Fibroblast of lung (primary cell): ENCODE results near the gene PLXNA4.

Experiments
- CTCF ChIP-seq, 2 donors: IDR thresholded peaks in 1 of 2; conservative IDR thresholded peaks in 1 of 2; 1 replicate in 1 of 2; 2 replicates in 1 of 2; pipeline ENCODE4 v1.5.1; 2011 to 2012; ENCODE audit warnings: low read length in 2 of 2, control low read depth in 1 of 2, inconsistent platforms in 1 of 2, low read depth in 1 of 2, mild to moderate bottlenecking in 1 of 2
- EZH2 ChIP-seq: IDR thresholded peaks from 2 replicates; pipeline ENCODE4 v1.5.1; 2012; ENCODE audit warnings: low read length, control low read depth, mild to moderate bottlenecking; ENCODE audit errors: missing control alignments

GRCh38 chr7:132190683-132191082 lies 385.6 kb downstream of the PLXNA4 start:
- TF ChIP-seq CTCF (conservative IDR thresholded peaks at IDR 0.05 in 1 of 2, IDR thresholded peaks at IDR 0.05 in 1 of 2; ENCODE audit: low read depth in 1 of 2, low read length in 2 of 2) (no peak), EZH2 (no peak)
